H1 (cell line): ENCODE results near the gene TXNDC16. TPM values are rescaled to one million over a fixed set of nuclear protein-coding genes. Genes with fewer than 3 reads are reported as not detected.

Experiments
- GABPA ChIP-seq: IDR thresholded peaks from 2 replicates; pipeline ENCODE4 v1.6.1; 2011; ENCODE audit warnings: mild to moderate bottlenecking, low read length, moderate library complexity, borderline replicate concordance; ENCODE audit not compliant: insufficient read depth
- GTF2F1 ChIP-seq: IDR thresholded peaks from 2 replicates; pipeline ENCODE4 v1.6.1; 2012; ENCODE audit warnings: low read depth, low read length, improper control_type of control experiment, borderline replicate concordance
- HDAC2 ChIP-seq, 2 experiments: fragments of 300-600 bp in 1 of 2; sonication (generic) in 1 of 2; IDR thresholded peaks; 2 replicates each; pipeline ENCODE4 v1.6.1; 2011 to 2012; ENCODE audit warnings: low read depth in 2 of 2, low read length in 2 of 2, mild to moderate bottlenecking in 2 of 2, moderate library complexity in 2 of 2, borderline replicate concordance in 1 of 2, inconsistent platforms in 1 of 2
- JUND ChIP-seq: IDR thresholded peaks from 2 replicates; pipeline ENCODE4 v1.6.1; 2011; ENCODE audit warnings: mild to moderate bottlenecking, improper control_type of control experiment, low read length
- SP1 ChIP-seq: IDR thresholded peaks from 2 replicates; pipeline ENCODE4 v1.6.1; 2011; ENCODE audit warnings: low read depth, low read length
- SP2 ChIP-seq: IDR thresholded peaks from 2 replicates; pipeline ENCODE4 v1.6.1; 2012; ENCODE audit warnings: mild to moderate bottlenecking, low read length, inconsistent platforms
- TBP ChIP-seq: IDR thresholded peaks from 2 replicates; pipeline ENCODE4 v1.6.1; 2011; ENCODE audit warnings: low read depth, low read length, improper control_type of control experiment
- polyA plus RNA-seq, 7 experiments: library from polyadenylated mRNA; depleted of rRNA in 3 of 7; stranded (reverse) in 5 of 7; unstranded in 2 of 7; fragments of >200 nt in 5 of 7; fragments of 200-250 nt in 2 of 7; gene quantifications; 1 replicate in 5 of 7; 2 replicates in 1 of 7; 4 replicates in 1 of 7; pipeline versions ENCODE4 v1.2.1 to v1.2.3, GENCODE V29; 2011 to 2013; ENCODE audit warnings: missing spikeins in 2 of 7, mixed read lengths in 2 of 7
- total RNA-seq: library from RNA; stranded (reverse); fragmentation: NEBNext Ultra II Directional; extraction: Animal tissue kit (Norgen Biotek cat#: 25700); gene quantifications from 2 replicates; pipeline ENCODE4 v1.2.1, GENCODE V29; 2021
- TF ChIP-seq, protein P1 (sequence below): fragments of 300-600 bp; sonication (generic); IDR thresholded peaks from 2 replicates; pipeline ENCODE4 v1.7.1; 2012; ENCODE audit warnings: low read length, moderate library complexity, mild to moderate bottlenecking, inconsistent platforms; ENCODE audit not compliant: insufficient replicate concordance
- TF ChIP-seq, protein P2 (sequence below): IDR thresholded peaks from 2 replicates; pipeline ENCODE4 v1.6.1; 2011; ENCODE audit warnings: low read depth, mild to moderate bottlenecking, low read length; ENCODE audit not compliant: insufficient read depth

The TXNDC16 gene
- total and polyA plus RNA-seq, 2 of the 8 experiments (the other 6 are each of a cell fraction or from before 2014, with no cell fraction given) = 6.7 to 14.3 TPM

DNA sequence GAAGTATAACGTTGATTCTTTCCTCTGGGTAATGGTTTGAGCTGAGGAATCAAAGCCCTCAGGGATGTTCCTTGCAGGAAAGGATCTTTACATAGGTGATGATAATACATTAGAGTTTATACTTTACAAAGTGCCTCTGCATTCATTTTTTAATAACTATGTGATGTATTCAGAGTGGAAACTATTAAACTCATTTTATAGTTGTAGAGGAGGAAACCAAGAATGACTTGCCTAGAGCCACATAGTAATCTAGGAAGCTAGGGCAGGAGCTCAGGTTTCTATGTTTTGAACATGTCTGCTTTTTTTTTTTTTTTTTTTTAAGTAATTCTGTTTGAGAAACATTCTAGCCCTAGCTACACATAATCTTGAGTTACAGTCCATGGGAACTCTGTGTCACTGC, 117.3 kb downstream of the TXNDC16 start (continued):
- TF ChIP-seq, protein P1, sequence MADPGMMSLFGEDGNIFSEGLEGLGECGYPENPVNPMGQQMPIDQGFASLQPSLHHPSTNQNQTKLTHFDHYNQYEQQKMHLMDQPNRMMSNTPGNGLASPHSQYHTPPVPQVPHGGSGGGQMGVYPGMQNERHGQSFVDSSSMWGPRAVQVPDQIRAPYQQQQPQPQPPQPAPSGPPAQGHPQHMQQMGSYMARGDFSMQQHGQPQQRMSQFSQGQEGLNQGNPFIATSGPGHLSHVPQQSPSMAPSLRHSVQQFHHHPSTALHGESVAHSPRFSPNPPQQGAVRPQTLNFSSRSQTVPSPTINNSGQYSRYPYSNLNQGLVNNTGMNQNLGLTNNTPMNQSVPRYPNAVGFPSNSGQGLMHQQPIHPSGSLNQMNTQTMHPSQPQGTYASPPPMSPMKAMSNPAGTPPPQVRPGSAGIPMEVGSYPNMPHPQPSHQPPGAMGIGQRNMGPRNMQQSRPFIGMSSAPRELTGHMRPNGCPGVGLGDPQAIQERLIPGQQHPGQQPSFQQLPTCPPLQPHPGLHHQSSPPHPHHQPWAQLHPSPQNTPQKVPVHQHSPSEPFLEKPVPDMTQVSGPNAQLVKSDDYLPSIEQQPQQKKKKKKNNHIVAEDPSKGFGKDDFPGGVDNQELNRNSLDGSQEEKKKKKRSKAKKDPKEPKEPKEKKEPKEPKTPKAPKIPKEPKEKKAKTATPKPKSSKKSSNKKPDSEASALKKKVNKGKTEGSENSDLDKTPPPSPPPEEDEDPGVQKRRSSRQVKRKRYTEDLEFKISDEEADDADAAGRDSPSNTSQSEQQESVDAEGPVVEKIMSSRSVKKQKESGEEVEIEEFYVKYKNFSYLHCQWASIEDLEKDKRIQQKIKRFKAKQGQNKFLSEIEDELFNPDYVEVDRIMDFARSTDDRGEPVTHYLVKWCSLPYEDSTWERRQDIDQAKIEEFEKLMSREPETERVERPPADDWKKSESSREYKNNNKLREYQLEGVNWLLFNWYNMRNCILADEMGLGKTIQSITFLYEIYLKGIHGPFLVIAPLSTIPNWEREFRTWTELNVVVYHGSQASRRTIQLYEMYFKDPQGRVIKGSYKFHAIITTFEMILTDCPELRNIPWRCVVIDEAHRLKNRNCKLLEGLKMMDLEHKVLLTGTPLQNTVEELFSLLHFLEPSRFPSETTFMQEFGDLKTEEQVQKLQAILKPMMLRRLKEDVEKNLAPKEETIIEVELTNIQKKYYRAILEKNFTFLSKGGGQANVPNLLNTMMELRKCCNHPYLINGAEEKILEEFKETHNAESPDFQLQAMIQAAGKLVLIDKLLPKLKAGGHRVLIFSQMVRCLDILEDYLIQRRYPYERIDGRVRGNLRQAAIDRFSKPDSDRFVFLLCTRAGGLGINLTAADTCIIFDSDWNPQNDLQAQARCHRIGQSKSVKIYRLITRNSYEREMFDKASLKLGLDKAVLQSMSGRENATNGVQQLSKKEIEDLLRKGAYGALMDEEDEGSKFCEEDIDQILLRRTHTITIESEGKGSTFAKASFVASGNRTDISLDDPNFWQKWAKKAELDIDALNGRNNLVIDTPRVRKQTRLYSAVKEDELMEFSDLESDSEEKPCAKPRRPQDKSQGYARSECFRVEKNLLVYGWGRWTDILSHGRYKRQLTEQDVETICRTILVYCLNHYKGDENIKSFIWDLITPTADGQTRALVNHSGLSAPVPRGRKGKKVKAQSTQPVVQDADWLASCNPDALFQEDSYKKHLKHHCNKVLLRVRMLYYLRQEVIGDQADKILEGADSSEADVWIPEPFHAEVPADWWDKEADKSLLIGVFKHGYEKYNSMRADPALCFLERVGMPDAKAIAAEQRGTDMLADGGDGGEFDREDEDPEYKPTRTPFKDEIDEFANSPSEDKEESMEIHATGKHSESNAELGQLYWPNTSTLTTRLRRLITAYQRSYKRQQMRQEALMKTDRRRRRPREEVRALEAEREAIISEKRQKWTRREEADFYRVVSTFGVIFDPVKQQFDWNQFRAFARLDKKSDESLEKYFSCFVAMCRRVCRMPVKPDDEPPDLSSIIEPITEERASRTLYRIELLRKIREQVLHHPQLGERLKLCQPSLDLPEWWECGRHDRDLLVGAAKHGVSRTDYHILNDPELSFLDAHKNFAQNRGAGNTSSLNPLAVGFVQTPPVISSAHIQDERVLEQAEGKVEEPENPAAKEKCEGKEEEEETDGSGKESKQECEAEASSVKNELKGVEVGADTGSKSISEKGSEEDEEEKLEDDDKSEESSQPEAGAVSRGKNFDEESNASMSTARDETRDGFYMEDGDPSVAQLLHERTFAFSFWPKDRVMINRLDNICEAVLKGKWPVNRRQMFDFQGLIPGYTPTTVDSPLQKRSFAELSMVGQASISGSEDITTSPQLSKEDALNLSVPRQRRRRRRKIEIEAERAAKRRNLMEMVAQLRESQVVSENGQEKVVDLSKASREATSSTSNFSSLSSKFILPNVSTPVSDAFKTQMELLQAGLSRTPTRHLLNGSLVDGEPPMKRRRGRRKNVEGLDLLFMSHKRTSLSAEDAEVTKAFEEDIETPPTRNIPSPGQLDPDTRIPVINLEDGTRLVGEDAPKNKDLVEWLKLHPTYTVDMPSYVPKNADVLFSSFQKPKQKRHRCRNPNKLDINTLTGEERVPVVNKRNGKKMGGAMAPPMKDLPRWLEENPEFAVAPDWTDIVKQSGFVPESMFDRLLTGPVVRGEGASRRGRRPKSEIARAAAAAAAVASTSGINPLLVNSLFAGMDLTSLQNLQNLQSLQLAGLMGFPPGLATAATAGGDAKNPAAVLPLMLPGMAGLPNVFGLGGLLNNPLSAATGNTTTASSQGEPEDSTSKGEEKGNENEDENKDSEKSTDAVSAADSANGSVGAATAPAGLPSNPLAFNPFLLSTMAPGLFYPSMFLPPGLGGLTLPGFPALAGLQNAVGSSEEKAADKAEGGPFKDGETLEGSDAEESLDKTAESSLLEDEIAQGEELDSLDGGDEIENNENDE = no peak
- no peak for TF ChIP-seq SP2
- no peak for TF ChIP-seq GABPA
- TF ChIP-seq TBP = no peak
- no peak for TF ChIP-seq SP1
- TF ChIP-seq GTF2F1 = no peak
- no peak for TF ChIP-seq HDAC2 (IDR thresholded peaks at IDR 0.05; ENCODE audit: borderline replicate concordance in 1 of 2, low read depth in 2 of 2, low read length in 2 of 2)
- TF ChIP-seq, protein P2, sequence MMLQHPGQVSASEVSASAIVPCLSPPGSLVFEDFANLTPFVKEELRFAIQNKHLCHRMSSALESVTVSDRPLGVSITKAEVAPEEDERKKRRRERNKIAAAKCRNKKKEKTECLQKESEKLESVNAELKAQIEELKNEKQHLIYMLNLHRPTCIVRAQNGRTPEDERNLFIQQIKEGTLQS = no peak
- no peak for TF ChIP-seq JUND
